Measurements from ENCODE around the gene LMF1.

GRCh38 chr16:1001096-1001495 lies 30.3 kb upstream of the LMF1 start:
- TF ChIP-seq CTCF (IDR thresholded peaks at IDR 0.05; ENCODE audit: insufficient read depth, low read length, poor library complexity, severe bottlenecking) (no peak), EZH2phosphoT487 (conservative IDR thresholded peaks at IDR 0.05; ENCODE audit: low read length) (no peak)

All from SU-DHL-6 (cell line).